Measurements from ENCODE around the gene MT1B. TPM values are rescaled to one million over a fixed set of nuclear protein-coding genes. Genes with fewer than 3 reads are reported as not detected.
"Not testable (repeated sequence)": the region's sequence is repeated elsewhere in the genome, so short reads cannot be mapped to it uniquely, and the experiment has no call there.

Gene MT1B
- total and polyA plus RNA-seq, 8 donors: 5.8 TPM; not detected in 7

DNA sequence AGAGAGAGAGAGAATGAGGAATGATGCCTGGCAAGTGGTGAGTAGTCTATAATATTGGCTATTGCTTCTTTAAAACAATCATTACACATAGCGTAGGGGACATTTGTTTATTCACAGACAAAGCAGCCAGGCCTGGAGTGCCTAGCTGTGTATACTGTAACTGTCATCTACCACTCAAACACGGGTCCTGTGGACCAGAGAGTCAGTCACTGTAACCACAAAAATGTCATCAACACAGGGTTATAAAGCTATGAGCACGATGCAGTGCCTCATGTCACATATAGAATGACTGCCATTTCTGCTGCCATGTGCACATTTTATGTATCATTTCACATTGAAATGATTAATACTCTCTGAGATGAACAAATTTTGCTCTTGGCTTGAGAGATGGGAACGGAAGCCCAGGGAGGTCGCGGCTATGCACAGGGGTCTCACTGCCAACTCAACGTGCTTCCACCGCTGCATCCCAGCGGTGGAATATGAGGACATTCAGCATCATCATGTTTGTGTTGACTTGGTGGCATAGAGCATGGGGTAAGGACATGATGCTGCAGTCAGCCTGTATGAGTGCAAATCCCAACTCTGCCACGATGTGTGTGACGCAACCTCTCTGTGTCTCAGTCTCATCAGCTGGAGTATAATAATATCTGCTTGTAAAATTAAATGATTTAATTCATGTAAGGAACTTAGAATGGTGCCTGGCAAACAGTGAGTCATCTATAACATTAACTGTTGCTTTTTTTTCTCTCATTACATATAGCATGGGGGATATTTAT lies 21.3 kb downstream of the MT1B start:
- intact Hi-C loops (cut with DNase I; ENCODE audit: low total_unique reads): no loop called here
- peaks cover 0 to 96% (median 37%) of the 10 kb centered on the region in 3 donors for H3K27me3 ChIP-seq
- WGBS, 5 donors: 84 to 88% (median 86%) methylated on average over 11 of the region's 11 CpGs

DNA sequence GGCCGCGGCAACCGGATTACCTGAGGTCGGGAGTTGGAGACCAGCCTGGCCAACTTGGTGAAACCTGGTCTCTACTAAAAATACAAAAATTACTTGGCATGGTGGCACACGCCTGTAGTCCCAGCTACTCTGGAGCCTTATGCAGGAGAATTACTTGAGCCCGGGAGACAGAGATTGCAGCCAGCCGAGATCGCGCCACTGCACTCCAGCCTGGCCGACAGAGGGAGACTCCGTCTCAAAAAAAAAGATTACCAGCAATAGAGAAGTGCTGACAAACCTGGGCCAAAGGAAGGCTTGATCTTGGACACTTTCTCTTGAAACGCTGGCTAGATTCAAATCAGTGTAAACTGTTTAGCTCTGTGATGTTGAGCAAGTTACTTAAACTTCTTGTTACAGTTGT lies 22.2 kb downstream of the MT1B start:
- peak; percentile 56 to 64 for DNase-seq
- H3K4me3 ChIP-seq: no peak overlapping the region
- WGBS, 5 donors: 36 to 38% (median 37%) methylated on average over 12 of the region's 12 CpGs
- H3K4me1 ChIP-seq: peaks cover 21 to 24% (median 22%) of the 10 kb centered on the region in 4 donors
- TF ChIP-seq POLR2A (IDR thresholded peaks at IDR 0.05) (no peak), EP300 (IDR thresholded peaks at IDR 0.05) (no peak)
- TF ChIP-seq, protein P1, sequence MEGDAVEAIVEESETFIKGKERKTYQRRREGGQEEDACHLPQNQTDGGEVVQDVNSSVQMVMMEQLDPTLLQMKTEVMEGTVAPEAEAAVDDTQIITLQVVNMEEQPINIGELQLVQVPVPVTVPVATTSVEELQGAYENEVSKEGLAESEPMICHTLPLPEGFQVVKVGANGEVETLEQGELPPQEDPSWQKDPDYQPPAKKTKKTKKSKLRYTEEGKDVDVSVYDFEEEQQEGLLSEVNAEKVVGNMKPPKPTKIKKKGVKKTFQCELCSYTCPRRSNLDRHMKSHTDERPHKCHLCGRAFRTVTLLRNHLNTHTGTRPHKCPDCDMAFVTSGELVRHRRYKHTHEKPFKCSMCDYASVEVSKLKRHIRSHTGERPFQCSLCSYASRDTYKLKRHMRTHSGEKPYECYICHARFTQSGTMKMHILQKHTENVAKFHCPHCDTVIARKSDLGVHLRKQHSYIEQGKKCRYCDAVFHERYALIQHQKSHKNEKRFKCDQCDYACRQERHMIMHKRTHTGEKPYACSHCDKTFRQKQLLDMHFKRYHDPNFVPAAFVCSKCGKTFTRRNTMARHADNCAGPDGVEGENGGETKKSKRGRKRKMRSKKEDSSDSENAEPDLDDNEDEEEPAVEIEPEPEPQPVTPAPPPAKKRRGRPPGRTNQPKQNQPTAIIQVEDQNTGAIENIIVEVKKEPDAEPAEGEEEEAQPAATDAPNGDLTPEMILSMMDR (IDR thresholded peaks at IDR 0.05): peak in 5 of 7 experiments; percentile 53 to 78 (median 58)
- H3K27me3 ChIP-seq: peaks cover 0 to 86% (median 29%) of the 10 kb centered on the region in 3 donors
- no peak overlapping the region for H3K27ac ChIP-seq
- no peaks in the 10 kb centered on the region for H3K36me3 ChIP-seq
- intact Hi-C loops (cut with DNase I; ENCODE audit: low total_unique reads): no loop called here
- H3K9me3 ChIP-seq: no peaks in the 10 kb centered on the region

More for the DNA sequence above, 21.3 kb downstream of the MT1B start:
- Histone ChIP-seq H3K4me3 (no peak overlapping the region), H3K4me1 (peaks cover 27 to 32% (median 32%) of the 10 kb centered on the region in 4 donors), H3K27ac (no peak overlapping the region), H3K36me3 (no peaks in the 10 kb centered on the region), H3K9me3 (no peaks in the 10 kb centered on the region)
- DNase-seq: no peak
- TF ChIP-seq, protein P1 (IDR thresholded peaks at IDR 0.05): no peak
- TF ChIP-seq POLR2AphosphoS5 (IDR thresholded peaks at IDR 0.05) (no peak), POLR2A (IDR thresholded peaks at IDR 0.05) (no peak), EP300 (IDR thresholded peaks at IDR 0.05) (no peak)

DNA sequence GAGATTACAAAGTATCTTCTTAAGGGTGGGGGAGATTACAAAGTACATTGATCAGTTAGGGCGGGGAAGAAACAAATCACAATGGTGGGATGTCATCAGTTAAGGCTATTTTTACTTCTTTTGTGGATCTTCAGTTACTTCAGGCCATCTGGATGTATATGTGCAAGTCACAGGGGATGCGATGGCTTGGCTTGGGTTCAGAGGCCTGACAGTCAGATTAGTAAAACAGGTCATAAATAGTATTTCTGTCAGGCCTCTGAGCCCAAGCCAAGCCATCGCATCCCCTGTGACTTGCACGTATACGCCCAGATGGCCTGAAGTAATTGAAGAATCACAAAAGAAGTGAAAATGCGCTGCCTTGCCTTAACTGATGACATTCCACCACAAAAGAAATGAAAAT lies 22.9 kb downstream of the MT1B start:
- H3K4me3 ChIP-seq; H3K9me3 ChIP-seq; H3K36me3 ChIP-seq; intact Hi-C loops (cut with DNase I; ENCODE audit: low total_unique reads); H3K27ac ChIP-seq; DNase-seq: not testable (repeated sequence)
- 90 to 96% (median 92%) methylated on average over 6 of the region's 6 CpGs for WGBS, 5 donors
- Histone ChIP-seq H3K27me3 (peaks cover 0 to 80% (median 23%) of the 10 kb centered on the region in 3 donors), H3K4me1 (peaks cover 15 to 17% (median 16%) of the 10 kb centered on the region in 4 donors)

DNA sequence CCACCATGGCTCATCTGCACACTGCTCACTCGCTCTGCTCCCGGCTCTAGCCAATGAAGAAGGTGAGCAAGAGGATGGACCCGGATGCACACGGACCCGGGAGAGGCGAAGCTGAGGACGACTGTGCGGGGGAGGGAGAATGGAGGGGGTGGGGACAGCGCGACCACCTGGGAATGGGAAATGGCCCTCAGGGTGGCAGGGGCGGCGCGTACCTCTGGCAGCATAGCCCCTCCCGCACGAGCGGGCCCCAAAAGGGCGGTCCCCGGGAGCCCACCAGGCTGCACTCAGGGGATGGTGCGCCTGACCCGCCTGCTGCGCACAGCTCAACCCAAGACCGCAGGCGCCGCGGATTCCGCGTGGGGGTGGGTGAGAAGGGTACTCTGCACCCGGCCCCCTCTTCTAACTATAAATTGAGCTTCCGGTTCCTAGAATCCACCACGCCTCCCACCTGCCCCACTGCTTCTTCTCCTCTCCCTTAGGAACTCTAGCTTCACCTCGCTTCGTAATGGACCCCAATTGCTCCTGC lies 24.1 kb downstream of the MT1B start:
- Histone ChIP-seq H3K27me3 (peaks cover 0 to 68% (median 15%) of the 10 kb centered on the region in 3 donors), H3K36me3 (no peaks in the 10 kb centered on the region), H3K4me3 (peak overlapping the region; percentile 31 to 39 (median 38)), H3K9me3 (no peaks in the 10 kb centered on the region), H3K4me1 (peaks cover 7 to 11% (median 11%) of the 10 kb centered on the region in 4 donors), H3K27ac (peak overlapping the region in 1 of 5 donors; percentile 5)
- DNase-seq: peak in 1 of 2 donors; percentile 58
- intact Hi-C loops (cut with DNase I; ENCODE audit: low total_unique reads): no loop called here
- TF ChIP-seq EP300 (IDR thresholded peaks at IDR 0.05): no peak
- TF ChIP-seq POLR2A (IDR thresholded peaks at IDR 0.05): no peak
- TF ChIP-seq, protein P1 (IDR thresholded peaks at IDR 0.05): no peak
- TF ChIP-seq POLR2AphosphoS5 (IDR thresholded peaks at IDR 0.05): no peak
- 5 to 14% (median 6%) methylated on average over 22 to 32 of the region's 32 CpGs for WGBS, 5 donors
